ENCODE data around the gene LPP.

LPP gene

DNA sequence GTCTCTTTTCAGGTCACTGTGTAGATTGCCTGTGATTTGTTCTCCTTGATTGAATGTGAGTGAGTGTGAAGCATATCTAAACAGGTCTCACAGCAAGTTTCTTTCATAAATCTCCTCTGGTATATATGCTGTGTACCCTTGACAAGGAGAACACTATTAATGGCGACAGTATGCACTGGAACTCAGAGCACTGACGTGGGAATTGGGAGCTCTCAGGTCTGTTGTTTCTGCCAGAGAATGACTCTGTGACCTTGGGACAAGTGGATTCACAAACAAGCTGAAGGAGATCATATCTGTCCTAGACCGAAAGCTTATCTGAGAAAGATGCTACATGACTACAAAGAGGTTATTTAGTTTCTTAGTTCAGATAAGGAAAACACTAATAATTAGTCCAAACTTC is 691.6 kb downstream of the LPP start:
- DNase-seq, result no peak

DNA sequence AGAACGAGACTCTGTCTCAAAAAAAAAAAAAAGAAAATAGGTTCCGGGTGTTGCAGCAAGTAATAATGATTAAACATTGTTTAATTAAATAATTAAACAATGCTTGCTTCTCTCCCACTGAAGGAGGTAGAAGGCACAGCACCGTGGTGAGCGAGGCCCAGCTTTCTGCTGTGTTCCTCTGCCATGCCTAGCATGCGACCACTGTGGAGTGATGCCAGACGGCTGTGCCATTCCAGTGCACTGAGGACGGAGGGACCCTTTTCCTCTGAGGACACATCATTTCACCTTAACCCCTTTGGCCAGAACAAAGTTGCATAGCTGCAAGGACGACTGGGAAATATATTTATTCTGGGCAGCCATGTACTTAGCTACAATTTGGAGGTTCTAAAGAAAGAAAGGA is 695.0 kb downstream of the LPP start:
- DNase-seq, result no peak

DNA sequence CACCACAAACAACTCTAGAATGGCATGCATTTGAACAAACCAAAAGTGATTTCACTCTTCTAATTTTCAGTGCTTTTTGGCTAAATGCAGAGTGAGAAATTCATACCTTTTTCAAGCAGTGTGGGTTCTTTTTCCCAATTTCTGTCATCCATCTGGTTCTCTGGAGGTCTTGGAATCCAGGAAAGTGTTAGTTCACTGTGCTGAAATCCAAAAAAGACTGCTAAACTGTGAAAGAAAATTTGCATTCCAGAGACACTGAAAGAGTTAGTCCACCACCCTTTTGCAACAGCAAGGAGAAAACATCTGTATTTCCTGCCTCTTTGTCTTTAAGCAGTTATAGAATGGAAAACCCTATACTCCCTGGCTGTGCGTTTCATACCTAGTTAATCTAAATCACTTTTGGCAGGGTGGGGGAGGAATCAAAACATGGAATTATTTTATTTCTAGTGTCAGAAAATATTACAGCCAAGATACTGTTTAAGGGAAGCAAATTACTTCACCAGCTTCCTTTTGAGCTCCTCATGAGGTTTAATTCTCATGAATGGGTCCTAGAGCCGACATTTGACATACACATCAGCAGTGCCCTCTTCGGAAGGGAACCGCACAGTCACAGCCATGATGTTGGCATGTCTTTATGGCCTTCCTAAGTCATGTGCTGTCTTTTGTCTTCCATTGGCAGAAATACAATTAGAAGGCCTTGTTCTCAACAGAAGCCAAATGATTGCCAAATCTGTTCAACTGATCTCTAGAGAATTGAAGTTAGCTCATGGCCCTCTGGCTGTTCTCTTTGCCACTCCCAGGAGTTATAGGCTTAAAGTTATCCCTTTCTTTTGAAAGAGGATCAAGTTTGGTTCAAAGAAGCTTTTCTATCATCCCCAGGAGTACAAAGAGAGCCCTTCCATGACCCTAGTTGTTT is 700.2 kb downstream of the LPP start:
- peak in 3 of 14 donors; percentile 3 to 24 (median 11) for DNase-seq

- no peak for DNase-seq
Observed at GRCh38 chr3:188854772-188855149, 700.8 kb downstream of the LPP start.

- no peak for DNase-seq
Observed at GRCh38 chr3:188855675-188856074, 701.7 kb downstream of the LPP start.

DNA sequence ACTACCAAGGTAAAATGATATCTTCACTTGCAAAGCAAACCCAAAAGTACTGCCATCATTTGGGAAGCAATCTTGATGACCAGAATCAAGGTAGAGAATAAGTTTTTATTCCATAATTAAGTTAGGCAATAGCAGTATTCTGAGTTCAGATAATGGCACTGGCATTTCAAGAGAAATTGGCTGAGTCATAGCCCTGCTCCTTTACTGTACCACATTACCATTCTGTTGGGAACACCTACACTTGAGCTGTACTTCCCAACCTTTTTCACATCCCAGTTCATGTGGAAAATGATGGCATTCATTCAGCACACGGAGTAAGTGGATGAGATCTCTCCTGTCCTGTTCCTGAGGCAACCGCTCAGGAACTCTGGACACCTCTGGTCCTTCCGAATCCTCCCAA is 706.2 kb downstream of the LPP start:
- no peak for DNase-seq

GRCh38 chr3:188861842-188862744 is 708.1 kb downstream of the LPP start:
- DNase-seq, result no peak

DNA sequence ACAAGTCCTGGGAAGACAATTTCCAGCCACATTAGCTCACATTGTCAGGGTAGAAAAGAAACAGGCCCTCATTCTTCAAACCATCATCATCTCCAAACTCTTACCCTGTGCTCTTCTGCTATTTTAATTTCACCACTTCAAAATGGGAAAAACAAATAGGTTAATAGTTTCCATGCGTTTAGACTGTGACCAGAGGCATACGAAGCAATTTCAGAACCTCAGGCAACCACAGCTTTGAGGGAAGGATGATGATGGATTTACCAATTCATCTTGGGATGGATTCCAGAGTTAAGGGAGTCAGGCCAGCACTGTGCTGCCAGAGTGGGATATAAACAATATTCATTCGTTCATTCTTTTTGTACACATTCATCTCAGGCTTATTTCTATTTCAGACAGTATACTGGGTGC is 710.0 kb downstream of the LPP start:
- DNase-seq, result no peak

GRCh38 chr3:188867691-188868265 is 713.8 kb downstream of the LPP start:
- DNase-seq, result no peak

DNA sequence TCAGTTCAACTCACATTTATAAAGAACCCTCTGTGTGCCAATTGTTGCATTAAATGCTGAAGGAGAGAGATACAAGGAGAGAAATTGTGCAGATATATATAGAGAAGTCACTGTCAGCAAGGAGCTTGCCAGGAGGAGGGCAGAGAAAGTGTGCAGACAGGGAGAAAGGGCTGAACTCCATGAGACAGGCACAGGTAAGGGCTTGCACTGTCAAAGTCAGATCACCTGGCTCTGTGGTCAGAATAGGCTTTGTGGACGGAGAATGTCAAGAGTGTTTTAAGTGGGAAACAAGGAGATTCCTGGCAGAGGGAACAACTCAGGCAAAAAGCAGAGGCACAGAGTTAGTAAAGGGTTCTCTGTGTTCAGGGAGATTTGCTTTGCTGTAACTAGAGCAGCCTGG is 714.8 kb downstream of the LPP start:
- DNase-seq, result no peak

DNA sequence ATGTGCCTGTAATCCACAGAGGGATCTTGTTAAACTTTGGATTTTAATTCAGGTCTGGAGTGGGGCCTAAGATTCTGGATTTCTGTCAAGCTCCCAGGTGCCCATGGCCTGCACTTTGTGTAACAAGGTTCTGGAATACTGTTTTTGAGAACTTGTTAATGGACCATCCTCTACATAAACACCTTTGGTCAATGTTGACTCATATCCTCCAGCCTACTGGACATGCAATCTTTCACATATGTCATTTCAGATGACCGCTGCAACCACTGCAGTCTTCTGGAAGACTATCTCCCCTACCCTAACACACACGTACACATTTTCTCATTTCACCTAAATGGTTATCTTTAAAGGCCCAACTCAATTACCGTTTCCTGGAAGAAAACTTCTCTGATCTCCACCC is 715.7 kb downstream of the LPP start:
- no peak for DNase-seq

DNA sequence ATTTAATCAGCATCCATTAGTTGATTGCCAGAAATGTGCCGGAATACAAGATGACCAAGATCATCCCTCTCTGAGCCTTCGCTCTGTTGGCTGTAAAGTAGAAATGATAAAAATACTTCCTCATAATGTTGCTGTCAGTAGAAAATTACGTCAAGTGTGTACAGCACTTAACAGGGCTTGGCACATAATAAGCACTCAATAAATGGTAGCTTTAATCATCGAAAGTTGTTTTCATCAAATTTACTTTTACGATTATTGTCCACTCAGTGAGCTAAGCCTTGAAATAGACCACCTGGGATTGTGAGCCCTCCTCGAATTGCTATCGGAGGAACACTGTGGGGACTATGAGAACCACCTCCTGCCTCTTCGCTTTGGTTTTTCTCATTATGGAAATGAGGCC is 716.5 kb downstream of the LPP start:
- DNase-seq, result no peak

- no peak for DNase-seq
Observed at GRCh38 chr3:188874576-188874975, 720.6 kb downstream of the LPP start.

GRCh38 chr3:188875413-188875812 is 721.5 kb downstream of the LPP start:
- no peak for DNase-seq

DNA sequence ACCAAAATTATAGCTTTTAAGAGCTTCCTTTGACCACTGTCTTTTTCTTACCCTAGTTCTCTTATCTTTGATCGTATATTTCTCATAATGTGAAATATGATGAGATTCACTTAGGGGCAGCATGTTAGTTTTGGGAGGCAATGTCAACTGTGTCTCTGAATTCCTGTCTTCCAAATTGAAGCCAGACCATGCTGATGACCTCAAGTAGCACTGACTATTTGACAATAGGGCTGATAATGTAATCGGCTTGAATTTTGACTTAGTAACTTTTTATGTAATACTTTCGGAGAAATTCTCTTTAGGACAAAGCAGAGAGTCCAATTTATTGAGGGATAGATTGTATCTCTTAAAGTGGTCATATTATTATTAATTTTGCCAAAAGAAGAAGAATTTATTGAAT is 722.4 kb downstream of the LPP start:
- DNase-seq, result no peak

- no peak for DNase-seq
Observed at GRCh38 chr3:188877381-188877780, 723.4 kb downstream of the LPP start.

- DNase-seq, result no peak
Observed at GRCh38 chr3:188878076-188878475, 724.1 kb downstream of the LPP start.

GRCh38 chr3:188881954-188882641 is 728.1 kb downstream of the LPP start:
- DNase-seq, result no peak

GRCh38 chr3:188884299-188885043 is 730.5 kb downstream of the LPP start:
- no peak for DNase-seq

- DNase-seq, result peak in 1 of 14 donors; percentile 37
Observed at GRCh38 chr3:188888321-188889053, 734.5 kb downstream of the LPP start.

DNA sequence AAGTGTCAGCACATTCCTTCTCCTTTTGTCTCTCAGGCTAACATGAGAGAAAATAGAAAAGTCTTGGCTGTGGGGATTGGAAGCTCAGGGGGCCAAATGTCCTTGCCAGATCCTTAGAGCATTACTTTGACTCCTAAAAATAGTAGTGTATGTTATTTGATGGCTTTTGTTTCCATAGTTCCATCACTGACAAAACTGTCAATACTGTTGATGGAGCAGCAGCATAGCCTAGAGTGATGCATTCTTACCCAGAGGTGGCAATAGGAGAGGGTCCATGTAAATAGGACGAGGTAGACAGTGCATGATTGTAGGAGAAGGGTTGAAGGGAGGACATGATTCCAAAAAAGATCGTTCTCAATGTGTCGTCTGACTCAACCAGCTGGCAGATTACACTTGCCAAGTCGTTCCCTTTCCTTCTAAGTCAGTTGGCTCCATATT is 735.1 kb downstream of the LPP start:
- peak in 1 of 14 donors; percentile 55 for DNase-seq
